DND-41 (cell line): Measurements from ENCODE around the gene HEPACAM2.

Experiments used
- EZH2 ChIP-seq: IDR thresholded peaks from 3 replicates; pipeline ENCODE4 v1.6.1; 2012; ENCODE audit warnings: borderline replicate concordance, low read depth, mild to moderate bottlenecking, moderate library complexity, low read length, inconsistent platforms; ENCODE audit not compliant: severe bottlenecking
- TF ChIP-seq, protein P1 (sequence below): IDR thresholded peaks from 2 replicates; pipeline ENCODE4 v1.5.1; 2012; ENCODE audit warnings: borderline replicate concordance, low read length, moderate library complexity, mild to moderate bottlenecking; ENCODE audit not compliant: poor library complexity, severe bottlenecking; ENCODE audit errors: extremely low read depth

DNA sequence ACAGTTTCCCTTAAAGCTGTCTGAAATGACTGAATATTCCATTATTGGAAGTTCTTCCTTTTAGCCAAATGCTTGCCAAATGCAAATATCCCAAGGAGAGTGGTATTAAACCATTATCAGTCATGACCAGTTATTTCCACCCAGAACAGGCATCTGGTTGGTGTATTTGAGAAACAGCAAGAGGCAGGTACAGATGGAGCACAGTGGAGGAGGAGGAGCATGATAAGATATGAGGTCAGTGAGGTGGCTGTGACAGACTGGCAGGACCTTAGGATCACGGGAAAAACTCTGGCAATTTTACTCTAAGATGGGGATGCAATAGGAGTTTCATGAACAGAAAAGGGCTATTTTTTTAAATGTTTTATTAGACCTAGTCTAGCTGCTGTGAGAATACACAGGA lies 6.4 kb downstream of the HEPACAM2 start:
- TF ChIP-seq, protein P1, sequence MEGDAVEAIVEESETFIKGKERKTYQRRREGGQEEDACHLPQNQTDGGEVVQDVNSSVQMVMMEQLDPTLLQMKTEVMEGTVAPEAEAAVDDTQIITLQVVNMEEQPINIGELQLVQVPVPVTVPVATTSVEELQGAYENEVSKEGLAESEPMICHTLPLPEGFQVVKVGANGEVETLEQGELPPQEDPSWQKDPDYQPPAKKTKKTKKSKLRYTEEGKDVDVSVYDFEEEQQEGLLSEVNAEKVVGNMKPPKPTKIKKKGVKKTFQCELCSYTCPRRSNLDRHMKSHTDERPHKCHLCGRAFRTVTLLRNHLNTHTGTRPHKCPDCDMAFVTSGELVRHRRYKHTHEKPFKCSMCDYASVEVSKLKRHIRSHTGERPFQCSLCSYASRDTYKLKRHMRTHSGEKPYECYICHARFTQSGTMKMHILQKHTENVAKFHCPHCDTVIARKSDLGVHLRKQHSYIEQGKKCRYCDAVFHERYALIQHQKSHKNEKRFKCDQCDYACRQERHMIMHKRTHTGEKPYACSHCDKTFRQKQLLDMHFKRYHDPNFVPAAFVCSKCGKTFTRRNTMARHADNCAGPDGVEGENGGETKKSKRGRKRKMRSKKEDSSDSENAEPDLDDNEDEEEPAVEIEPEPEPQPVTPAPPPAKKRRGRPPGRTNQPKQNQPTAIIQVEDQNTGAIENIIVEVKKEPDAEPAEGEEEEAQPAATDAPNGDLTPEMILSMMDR = no peak
- no peak for TF ChIP-seq EZH2
